Measurements from ENCODE around the gene OR52B2. TPM values are rescaled to one million over a fixed set of nuclear protein-coding genes. Genes with fewer than 3 reads are reported as not detected.

The OR52B2 gene
- total RNA-seq, 1 donor from 2014 or later = not detected

GRCh38 chr11:6132431-6132830 is 37.7 kb downstream of the OR52B2 start:
- no peak for DNase-seq (ENCODE audit: extremely low spot score, unreplicated experiment)
- H3K4me1 Mint-ChIP-seq (ENCODE audit: unreplicated experiment) = no peaks in the 10 kb centered on the region
- no peak overlapping the region for H3K4me3 Mint-ChIP-seq (ENCODE audit: unreplicated experiment)
- no peaks in the 10 kb centered on the region for H3K36me3 Mint-ChIP-seq (ENCODE audit: unreplicated experiment)
- no peak overlapping the region for H3K27ac Mint-ChIP-seq (ENCODE audit: unreplicated experiment)
- H3K27me3 Mint-ChIP-seq (ENCODE audit: unreplicated experiment) = peaks cover 5% of the 10 kb centered on the region
- TF ChIP-seq CTCF (IDR thresholded peaks at IDR 0.05) = no peak
- no peaks in the 10 kb centered on the region for H3K9me3 Mint-ChIP-seq (ENCODE audit: unreplicated experiment)

- peaks cover 3% of the 10 kb centered on the region for H3K27me3 Mint-ChIP-seq (ENCODE audit: unreplicated experiment)
Measured at GRCh38 chr11:6129635-6130034, 40.5 kb downstream of the OR52B2 start.

GRCh38 chr11:6129011-6129410 is 41.1 kb downstream of the OR52B2 start:
- no peak overlapping the region for H3K4me3 Mint-ChIP-seq (ENCODE audit: unreplicated experiment)
- no peak for DNase-seq (ENCODE audit: extremely low spot score, unreplicated experiment)
- no peaks in the 10 kb centered on the region for H3K36me3 Mint-ChIP-seq (ENCODE audit: unreplicated experiment)
- H3K27ac Mint-ChIP-seq (ENCODE audit: unreplicated experiment) = no peak overlapping the region
- no peaks in the 10 kb centered on the region for H3K4me1 Mint-ChIP-seq (ENCODE audit: unreplicated experiment)
- H3K27me3 Mint-ChIP-seq (ENCODE audit: unreplicated experiment) = peaks cover 3% of the 10 kb centered on the region
- no peak for TF ChIP-seq CTCF (IDR thresholded peaks at IDR 0.05)
- H3K9me3 Mint-ChIP-seq (ENCODE audit: unreplicated experiment) = no peaks in the 10 kb centered on the region

More at GRCh38 chr11:6129635-6130034, 40.5 kb downstream of the OR52B2 start:
- no peak for DNase-seq (ENCODE audit: extremely low spot score, unreplicated experiment)
- H3K4me3 Mint-ChIP-seq (ENCODE audit: unreplicated experiment) = no peak overlapping the region
- no peaks in the 10 kb centered on the region for H3K9me3 Mint-ChIP-seq (ENCODE audit: unreplicated experiment)
- H3K4me1 Mint-ChIP-seq (ENCODE audit: unreplicated experiment) = no peaks in the 10 kb centered on the region
- H3K36me3 Mint-ChIP-seq (ENCODE audit: unreplicated experiment) = no peaks in the 10 kb centered on the region
- no peak overlapping the region for H3K27ac Mint-ChIP-seq (ENCODE audit: unreplicated experiment)
- TF ChIP-seq CTCF (IDR thresholded peaks at IDR 0.05) = no peak

- H3K9me3 Mint-ChIP-seq (ENCODE audit: unreplicated experiment) = no peaks in the 10 kb centered on the region
- H3K4me1 Mint-ChIP-seq (ENCODE audit: unreplicated experiment) = no peaks in the 10 kb centered on the region
- TF ChIP-seq CTCF (IDR thresholded peaks at IDR 0.05) = no peak
- no peaks in the 10 kb centered on the region for H3K36me3 Mint-ChIP-seq (ENCODE audit: unreplicated experiment)
- H3K27ac Mint-ChIP-seq (ENCODE audit: unreplicated experiment) = no peak overlapping the region
- no peak overlapping the region for H3K4me3 Mint-ChIP-seq (ENCODE audit: unreplicated experiment)
- H3K27me3 Mint-ChIP-seq (ENCODE audit: unreplicated experiment) = peaks cover 3% of the 10 kb centered on the region
- no peak for DNase-seq (ENCODE audit: extremely low spot score, unreplicated experiment)
Measured at GRCh38 chr11:6127881-6128280, 42.2 kb downstream of the OR52B2 start.

GRCh38 chr11:6124245-6124644 is 45.9 kb downstream of the OR52B2 start:
- H3K27me3 Mint-ChIP-seq (ENCODE audit: unreplicated experiment) = no peaks in the 10 kb centered on the region
- no peaks in the 10 kb centered on the region for H3K4me1 Mint-ChIP-seq (ENCODE audit: unreplicated experiment)
- no peaks in the 10 kb centered on the region for H3K9me3 Mint-ChIP-seq (ENCODE audit: unreplicated experiment)
- TF ChIP-seq CTCF (IDR thresholded peaks at IDR 0.05) = no peak
- H3K4me3 Mint-ChIP-seq (ENCODE audit: unreplicated experiment) = no peak overlapping the region
- H3K36me3 Mint-ChIP-seq (ENCODE audit: unreplicated experiment) = no peaks in the 10 kb centered on the region
- no peak for DNase-seq (ENCODE audit: extremely low spot score, unreplicated experiment)
- no peak overlapping the region for H3K27ac Mint-ChIP-seq (ENCODE audit: unreplicated experiment)

Other genes with a start within 250 kb of the OR52B2 start
- gene OR56A3, start 228.1 kb downstream of the OR52B2 start, total RNA-seq = not detected in 2 replicates
- gene OR56A5, start 201.8 kb downstream of the OR52B2 start, total RNA-seq = not detected in 2 replicates
- not detected in 2 replicates for gene OR52L1, start 183.3 kb downstream of the OR52B2 start, total RNA-seq
- gene OR56A4, start 163.4 kb downstream of the OR52B2 start, total RNA-seq = 0.08 and 0.10 TPM in 2 replicates
- not detected in 2 replicates for gene OR56A1, start 139.6 kb downstream of the OR52B2 start, total RNA-seq
- not detected in 2 replicates for gene OR56B4, start 62.6 kb downstream of the OR52B2 start, total RNA-seq
- not detected in 2 replicates for gene OR52W1, start 28.9 kb upstream of the OR52B2 start, total RNA-seq
- gene C11orf42, start 35.2 kb upstream of the OR52B2 start, total RNA-seq = not detected in 2 replicates
- 23.3 and 25.6 TPM in 2 replicates for gene FHIP1B, start 64.3 kb upstream of the OR52B2 start, total RNA-seq
- gene CNGA4, start 68.8 kb upstream of the OR52B2 start, total RNA-seq = not detected in 2 replicates
- gene CCKBR, start 89.5 kb upstream of the OR52B2 start, total RNA-seq = not detected in 2 replicates
- 30.7 and 32.0 TPM in 2 replicates for gene CAVIN3, start 150.2 kb upstream of the OR52B2 start, total RNA-seq
- 93.0 and 106 TPM in 2 replicates for gene SMPD1, start 220.1 kb upstream of the OR52B2 start, total RNA-seq
- gene APBB1, start 248.8 kb upstream of the OR52B2 start, total RNA-seq = 52.5 and 57.7 TPM in 2 replicates

All from osteocyte (in vitro differentiated cells).